Activated naive CD8-positive, alpha-beta T cell treated with anti-CD3 and anti-CD28 coated beads, Interleukin-2, amount 10 ng/mL, durations not matched to agents 7 days and 5 days (primary cell): ENCODE results near the gene KRABD2.
"Not testable (repeated sequence)": the region's sequence is repeated elsewhere in the genome, so short reads cannot be mapped to it uniquely, and the experiment has no call there.

Experiments used
- ATAC-seq: fragments of 150-1000 bp; cut with Tn5 transposase; one replicate; pipeline ENCODE4 v1.10.0; 2021; ENCODE audit warnings: low read depth, moderate library complexity
- POLR2A ChIA-PET: fragments of 350-600 bp; sonication (Branson Sonifier 250); formaldehyde crosslinking; loops from one replicate; lab custom pipeline; 2021; ENCODE audit warnings: antibody characterized with exemption; lab: Charles Lee
- DNase-seq: peaks from one replicate; pipeline ENCODE4 v3.0.0; 2021
- H3K27ac Mint-ChIP-seq: one replicate; pipeline ENCODE4 v1.8.0; 2022; ENCODE audit warnings: mild to moderate bottlenecking, mixed read lengths
- H3K27me3 Mint-ChIP-seq: one replicate; pipeline ENCODE4 v1.8.0; 2022; ENCODE audit warnings: mild to moderate bottlenecking, moderate library complexity, mixed read lengths
- H3K36me3 Mint-ChIP-seq: one replicate; pipeline ENCODE4 v1.8.0; 2021; ENCODE audit warnings: mild to moderate bottlenecking, mixed read lengths
- H3K4me1 Mint-ChIP-seq: one replicate; pipeline ENCODE4 v1.8.0; 2021; ENCODE audit warnings: mixed read lengths
- H3K4me3 Mint-ChIP-seq: one replicate; pipeline ENCODE4 v1.8.0; 2022; ENCODE audit warnings: mild to moderate bottlenecking, moderate library complexity, mixed read lengths
- H3K9me3 Mint-ChIP-seq: one replicate; pipeline ENCODE4 v1.8.0; 2021; ENCODE audit warnings: mixed read lengths

Gene KRABD2

GRCh38 chr17:8368193-8368592 lies 8.3 kb downstream of the KRABD2 start:
- DNase-seq (no peak), ATAC-seq (no peak)
- Mint-ChIP-seq H3K36me3 (peaks cover 17% of the 10 kb centered on the region), H3K27ac (no peak overlapping the region), H3K9me3 (no peaks in the 10 kb centered on the region), H3K27me3 (no peaks in the 10 kb centered on the region), H3K4me3 (no peak overlapping the region), H3K4me1 (peaks cover 1% of the 10 kb centered on the region)
- POLR2A ChIA-PET = no interaction called here

DNA sequence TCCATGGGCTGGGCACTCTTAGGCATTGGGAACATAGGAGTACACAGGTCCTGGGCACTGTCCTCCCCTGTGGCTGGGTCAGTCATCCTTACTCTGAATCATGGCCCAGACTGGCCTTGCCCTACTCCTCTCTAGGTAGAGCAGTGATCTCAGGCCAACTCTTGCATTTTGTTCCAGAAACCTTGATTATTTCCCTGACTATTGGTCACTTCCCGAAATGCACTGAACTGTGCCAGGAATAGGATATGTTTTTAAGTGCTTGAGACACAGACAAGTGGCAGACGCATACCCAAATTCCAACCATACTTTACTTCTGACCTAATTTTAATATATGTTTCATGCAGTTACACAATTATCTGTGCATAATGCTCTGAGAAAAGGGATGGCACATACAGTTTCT lies 10.3 kb downstream of the KRABD2 start:
- DNase-seq = no peak
- no peaks in the 10 kb centered on the region for H3K27me3 Mint-ChIP-seq
- POLR2A ChIA-PET = no interaction called here
- no peak overlapping the region for H3K27ac Mint-ChIP-seq
- no peak overlapping the region for H3K4me3 Mint-ChIP-seq
- no peak for ATAC-seq
- H3K36me3 Mint-ChIP-seq = peaks cover 17% of the 10 kb centered on the region
- peaks cover 1% of the 10 kb centered on the region for H3K4me1 Mint-ChIP-seq
- H3K9me3 Mint-ChIP-seq = no peaks in the 10 kb centered on the region

DNA sequence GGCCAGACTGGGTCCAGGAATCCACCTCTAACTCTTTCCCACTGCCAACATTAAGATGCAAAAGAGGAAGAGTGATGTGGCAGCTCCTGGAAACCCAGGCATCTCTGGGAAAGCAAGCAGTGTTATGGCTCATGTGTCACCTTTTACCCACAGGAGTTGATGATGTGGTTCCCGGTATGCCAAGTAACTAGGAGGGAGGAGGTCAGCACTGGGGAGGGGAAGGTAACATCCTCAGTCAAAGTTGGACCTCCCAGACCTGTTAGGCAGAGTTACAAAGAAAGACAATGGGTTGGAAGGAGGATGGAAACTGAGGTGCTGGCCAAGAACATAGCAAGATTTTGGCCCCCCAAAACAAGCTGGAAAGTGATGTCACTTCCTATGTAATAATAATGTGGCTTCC lies 11.4 kb downstream of the KRABD2 start:
- Mint-ChIP-seq H3K27me3 (no peaks in the 10 kb centered on the region), H3K4me1 (peaks cover 4% of the 10 kb centered on the region), H3K36me3 (peaks cover 14% of the 10 kb centered on the region), H3K27ac (no peak overlapping the region), H3K4me3 (no peak overlapping the region), H3K9me3 (no peaks in the 10 kb centered on the region)
- DNase-seq = no peak
- POLR2A ChIA-PET = no interaction called here
- ATAC-seq = no peak

- DNase-seq = no peak
- ATAC-seq = no peak
- H3K36me3 Mint-ChIP-seq = peaks cover 1% of the 10 kb centered on the region
- POLR2A ChIA-PET = interaction anchor here (2.3 kb wide), 1 partner anchor 13 kb away, joined by 10 read pairs; the partner anchor contains the start of gene KRABD2
- H3K27me3 Mint-ChIP-seq = peaks cover 2% of the 10 kb centered on the region
- no peak overlapping the region for H3K27ac Mint-ChIP-seq
- H3K9me3 Mint-ChIP-seq = no peaks in the 10 kb centered on the region
- H3K4me3 Mint-ChIP-seq = no peak overlapping the region
- peaks cover 12% of the 10 kb centered on the region for H3K4me1 Mint-ChIP-seq
Measured at GRCh38 chr17:8362651-8363332, 13.7 kb downstream of the KRABD2 start.

GRCh38 chr17:8360751-8361150 lies 15.8 kb downstream of the KRABD2 start:
- Mint-ChIP-seq H3K9me3 (no peaks in the 10 kb centered on the region), H3K4me1 (peaks cover 12% of the 10 kb centered on the region), H3K27ac (no peak overlapping the region), H3K36me3 (no peaks in the 10 kb centered on the region), H3K4me3 (no peak overlapping the region), H3K27me3 (peaks cover 2% of the 10 kb centered on the region)
- DNase-seq (no peak), ATAC-seq (no peak)
- POLR2A ChIA-PET = interaction anchor here (0.7 to 2.3 kb wide), 2 partner anchors 15 to 541 kb away, joined by 3 to 10 read pairs; partner anchors contain the start of gene KRABD2

DNA sequence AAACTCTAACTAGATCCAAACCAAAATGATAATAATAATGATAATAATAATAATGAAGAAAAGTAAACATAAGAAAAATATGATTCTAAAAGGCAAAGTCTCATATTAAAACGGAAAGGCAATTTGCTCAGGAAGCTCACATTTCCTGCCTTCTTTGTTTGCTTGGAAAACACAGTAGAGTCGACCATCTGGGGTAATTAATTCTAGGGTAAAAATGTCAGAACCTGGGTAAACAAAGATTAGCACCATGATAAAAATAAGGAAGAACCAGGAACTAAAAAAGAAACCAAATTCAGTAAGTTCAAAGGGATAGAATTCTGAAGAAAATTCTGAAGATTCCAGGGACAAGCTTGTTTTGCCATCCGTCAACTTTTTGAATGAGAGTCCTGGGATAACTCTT lies 16.2 kb downstream of the KRABD2 start:
- POLR2A ChIA-PET = interaction anchor here (0.6 to 2.3 kb wide), 3 partner anchors 16 to 541 kb away, joined by 3 to 10 read pairs (median 3); partner anchors contain the start of gene KRABD2
- ATAC-seq (no peak), DNase-seq (no peak)
- H3K27ac Mint-ChIP-seq = no peak overlapping the region
- no peaks in the 10 kb centered on the region for H3K36me3 Mint-ChIP-seq
- no peak overlapping the region for H3K4me3 Mint-ChIP-seq
- H3K27me3 Mint-ChIP-seq = peaks cover 2% of the 10 kb centered on the region
- H3K9me3 Mint-ChIP-seq = no peaks in the 10 kb centered on the region
- H3K4me1 Mint-ChIP-seq = peaks cover 11% of the 10 kb centered on the region

GRCh38 chr17:8359769-8360168 lies 16.7 kb downstream of the KRABD2 start:
- Mint-ChIP-seq H3K9me3 (no peaks in the 10 kb centered on the region), H3K4me3 (no peak overlapping the region), H3K27me3 (peaks cover 2% of the 10 kb centered on the region), H3K4me1 (peaks cover 11% of the 10 kb centered on the region), H3K27ac (no peak overlapping the region), H3K36me3 (no peaks in the 10 kb centered on the region)
- ATAC-seq = no peak
- POLR2A ChIA-PET = interaction anchor here (0.6 kb wide), 2 partner anchors 87 to 583 kb away, joined by 3 read pairs; no protein-coding TSS in a partner anchor
- no peak for DNase-seq

GRCh38 chr17:8357910-8358309 lies 18.6 kb downstream of the KRABD2 start:
- Mint-ChIP-seq H3K27me3 (peaks cover 2% of the 10 kb centered on the region), H3K4me1 (peaks cover 11% of the 10 kb centered on the region), H3K36me3 (no peaks in the 10 kb centered on the region), H3K4me3 (no peak overlapping the region), H3K27ac (no peak overlapping the region), H3K9me3 (no peaks in the 10 kb centered on the region)
- ATAC-seq (no peak), DNase-seq (no peak)
- POLR2A ChIA-PET = no interaction called here

DNA sequence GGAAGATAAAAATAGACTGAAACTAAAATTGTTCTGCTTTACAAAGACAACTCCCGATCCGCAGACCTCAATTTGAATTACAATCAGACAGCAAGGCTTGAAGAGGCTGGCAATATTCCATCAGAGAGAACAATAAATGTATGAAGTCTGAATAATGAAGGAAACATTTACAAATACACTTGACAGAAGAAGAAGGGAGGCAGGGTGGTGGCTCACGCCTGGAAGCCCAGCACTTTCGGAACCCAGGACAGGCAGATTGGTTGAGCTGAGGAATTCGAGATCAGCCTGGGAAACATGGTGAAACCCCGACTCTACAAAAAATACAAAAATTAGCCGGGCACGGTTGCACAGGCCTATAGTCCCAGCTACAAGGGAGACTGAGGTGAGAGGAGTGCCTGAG lies 22.3 kb downstream of the KRABD2 start:
- H3K4me3 Mint-ChIP-seq = no peak overlapping the region
- ATAC-seq (no peak), DNase-seq (no peak)
- peaks cover 6% of the 10 kb centered on the region for H3K27me3 Mint-ChIP-seq
- no peaks in the 10 kb centered on the region for H3K4me1 Mint-ChIP-seq
- no peaks in the 10 kb centered on the region for H3K36me3 Mint-ChIP-seq
- no peak overlapping the region for H3K27ac Mint-ChIP-seq
- H3K9me3 Mint-ChIP-seq = no peaks in the 10 kb centered on the region
- POLR2A ChIA-PET = no interaction called here

GRCh38 chr17:8353736-8354135 lies 22.8 kb downstream of the KRABD2 start:
- POLR2A ChIA-PET = no interaction called here
- H3K27me3 Mint-ChIP-seq = peaks cover 6% of the 10 kb centered on the region
- no peak overlapping the region for H3K4me3 Mint-ChIP-seq
- H3K9me3 Mint-ChIP-seq = no peaks in the 10 kb centered on the region
- DNase-seq = no peak
- no peaks in the 10 kb centered on the region for H3K36me3 Mint-ChIP-seq
- no peak for ATAC-seq
- no peak overlapping the region for H3K27ac Mint-ChIP-seq
- H3K4me1 Mint-ChIP-seq = no peaks in the 10 kb centered on the region

- no peaks in the 10 kb centered on the region for H3K9me3 Mint-ChIP-seq
- no peak overlapping the region for H3K4me3 Mint-ChIP-seq
- no peaks in the 10 kb centered on the region for H3K36me3 Mint-ChIP-seq
- no peak overlapping the region for H3K27ac Mint-ChIP-seq
- ATAC-seq (no peak), DNase-seq (no peak)
- peaks cover 8% of the 10 kb centered on the region for H3K4me1 Mint-ChIP-seq
- POLR2A ChIA-PET = no interaction called here
- H3K27me3 Mint-ChIP-seq = peaks cover 32% of the 10 kb centered on the region
Measured at GRCh38 chr17:8350339-8350738, 26.2 kb downstream of the KRABD2 start.

- POLR2A ChIA-PET = interaction anchor here (0.8 kb wide), 1 partner anchor 9 kb away, joined by 3 read pairs; no protein-coding TSS in a partner anchor
- DNase-seq, ATAC-seq, H3K9me3 Mint-ChIP-seq, H3K27ac Mint-ChIP-seq, H3K4me3 Mint-ChIP-seq, H3K36me3 Mint-ChIP-seq: not testable (repeated sequence)
- Mint-ChIP-seq H3K4me1 (peaks cover 18% of the 10 kb centered on the region), H3K27me3 (peaks cover 52% of the 10 kb centered on the region)
Measured at GRCh38 chr17:8347001-8347400, 29.5 kb downstream of the KRABD2 start.

- peaks cover 53% of the 10 kb centered on the region for H3K27me3 Mint-ChIP-seq
- ATAC-seq = no peak
- peaks cover 18% of the 10 kb centered on the region for H3K4me1 Mint-ChIP-seq
- POLR2A ChIA-PET = no interaction called here
- H3K9me3 Mint-ChIP-seq = no peaks in the 10 kb centered on the region
- no peaks in the 10 kb centered on the region for H3K36me3 Mint-ChIP-seq
- H3K27ac Mint-ChIP-seq = no peak overlapping the region
- DNase-seq = no peak
- H3K4me3 Mint-ChIP-seq = no peak overlapping the region
Measured at GRCh38 chr17:8345951-8346665, 30.4 kb downstream of the KRABD2 start.
